ENCODE results near the gene OLAH. TPM values are rescaled to one million over a fixed set of nuclear protein-coding genes. Genes with fewer than 3 reads are reported as not detected.
"Not testable (repeated sequence)": the region's sequence is repeated elsewhere in the genome, so short reads cannot be mapped to it uniquely, and the experiment has no call there.

The OLAH gene
- total RNA-seq, result not detected

DNA sequence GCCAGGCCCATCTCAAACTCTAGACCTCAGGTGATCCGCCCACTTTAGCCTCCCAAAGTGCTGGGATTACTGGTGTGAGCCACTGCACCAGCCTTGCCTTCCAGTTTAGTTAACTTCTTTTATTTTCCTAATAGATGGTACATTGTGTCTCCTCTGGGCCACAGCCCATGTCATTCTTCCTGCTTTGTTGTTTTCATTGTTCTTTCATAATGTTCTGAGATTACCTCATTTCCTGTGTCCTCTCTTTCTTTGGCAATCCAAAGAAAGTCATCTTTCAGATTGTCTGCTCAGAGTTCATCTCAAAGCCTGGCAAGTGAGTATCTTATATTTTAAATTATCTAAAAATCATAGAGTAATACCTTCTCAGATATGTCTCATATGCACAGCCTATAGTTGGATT lies at the start of gene OLAH:
TSS of gene OLAH (plus strand) at position 270 of the 400 bp plus-strand sequence. CDS start 3,346 bp downstream, outside the sequence.
- no peak for DNase-seq

DNA sequence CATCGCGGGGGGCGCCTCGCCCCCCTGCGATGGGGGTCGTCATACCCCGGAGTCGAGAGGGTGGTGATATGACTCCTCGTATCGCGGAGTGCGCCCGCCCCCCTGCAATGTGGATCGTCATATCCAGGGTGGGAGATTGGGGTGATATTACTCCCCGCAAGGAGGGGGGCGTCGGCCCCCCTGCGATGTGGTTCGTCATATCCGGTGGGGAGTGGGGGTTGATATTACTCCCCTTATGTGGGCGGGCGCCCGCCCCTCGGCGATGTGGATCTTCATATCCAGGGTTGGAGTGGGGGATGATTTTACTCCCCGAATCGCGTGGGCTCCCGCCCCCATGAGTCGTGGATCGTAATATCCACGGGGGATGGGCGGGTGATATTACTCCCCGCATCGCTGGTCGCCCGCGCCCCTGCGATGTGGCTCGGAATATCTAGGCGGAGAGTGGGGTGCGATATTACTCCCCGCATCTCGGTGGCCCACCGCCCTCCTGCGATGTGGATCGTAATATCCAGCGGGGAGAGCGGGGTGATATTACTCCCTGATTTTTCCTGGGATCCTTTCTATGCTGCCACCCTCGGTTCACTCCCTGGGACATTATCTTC lies 47.7 kb upstream of the OLAH start:
- DNase-seq, result no peak

DNA sequence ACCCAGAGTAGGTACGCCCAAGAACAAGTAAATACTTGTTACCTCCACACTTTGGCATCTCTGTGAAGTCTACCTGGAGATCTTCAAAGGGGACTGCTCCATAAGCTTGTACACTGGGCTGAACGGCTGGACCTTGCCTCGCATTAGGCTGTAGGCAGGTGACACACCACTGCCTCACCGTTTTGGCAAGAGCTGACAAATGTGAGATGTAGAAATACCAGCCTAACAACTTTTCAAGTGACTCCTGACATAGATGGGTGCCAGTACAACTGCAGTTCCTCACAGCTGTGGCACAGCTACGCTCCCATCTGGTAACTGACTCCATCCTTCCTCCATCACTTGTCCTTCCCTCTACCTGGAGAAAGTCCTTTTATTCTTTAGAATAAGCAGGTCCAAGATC lies 30.2 kb upstream of the OLAH start:
- DNase-seq, result not testable (repeated sequence)

DNA sequence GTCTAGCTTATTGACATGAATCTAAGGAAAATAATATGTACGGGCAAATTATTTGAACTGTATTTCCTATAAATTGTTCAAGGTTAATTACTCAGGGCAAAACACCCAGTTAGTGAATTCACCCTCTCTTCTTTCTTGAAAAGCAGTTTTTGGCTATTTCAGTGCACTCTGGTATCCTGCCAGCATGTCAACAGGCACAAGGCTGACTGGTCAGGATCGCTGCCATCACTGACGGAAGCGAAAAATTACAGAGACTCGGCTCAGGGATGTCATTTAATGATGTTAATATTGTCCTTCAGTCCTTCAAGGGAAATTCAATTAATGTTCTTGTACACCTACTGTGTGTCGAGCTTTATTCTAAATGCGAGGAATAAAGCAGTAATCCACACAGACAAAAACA lies 28.3 kb upstream of the OLAH start:
- DNase-seq, result no peak

DNA sequence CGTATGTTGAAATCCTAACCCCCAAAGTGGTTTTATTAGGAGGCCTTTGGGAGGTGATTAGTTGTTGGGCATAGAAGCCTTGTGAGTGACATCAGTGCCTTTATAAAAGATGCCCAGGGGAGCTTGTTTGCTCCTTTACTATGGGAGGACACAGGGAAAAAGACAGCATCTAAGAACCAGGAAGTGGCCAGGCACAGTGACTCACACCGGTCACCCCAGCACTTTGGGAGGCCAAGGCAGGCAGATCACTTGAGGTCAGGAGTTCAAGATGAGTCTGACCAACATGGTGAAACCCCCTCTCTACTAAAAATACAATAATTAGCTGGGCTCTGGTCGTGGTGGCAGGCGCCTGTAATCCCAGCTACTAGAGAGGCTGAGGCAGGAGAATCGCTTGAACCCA lies 22.8 kb upstream of the OLAH start:
- DNase-seq, result not testable (repeated sequence)

DNA sequence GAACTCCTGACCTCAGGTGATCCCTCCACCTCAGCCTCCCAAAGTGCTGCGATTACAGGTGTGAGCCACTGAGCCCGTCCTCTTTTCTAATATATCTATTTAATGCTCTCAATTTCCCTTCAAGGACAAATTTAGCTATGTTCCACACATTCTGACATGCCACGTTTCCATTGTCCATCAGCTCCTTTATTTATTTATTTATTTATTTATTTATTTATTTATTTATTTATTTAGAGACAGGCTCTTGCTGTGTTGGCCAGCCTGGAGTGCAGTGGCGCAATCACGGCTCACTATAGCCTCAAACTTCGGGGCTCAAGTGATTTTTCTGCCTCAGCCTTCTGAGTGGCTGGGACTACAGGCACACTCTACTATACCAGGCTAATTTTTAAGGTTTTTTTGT lies 20.7 kb upstream of the OLAH start:
- not testable (repeated sequence) for DNase-seq

DNA sequence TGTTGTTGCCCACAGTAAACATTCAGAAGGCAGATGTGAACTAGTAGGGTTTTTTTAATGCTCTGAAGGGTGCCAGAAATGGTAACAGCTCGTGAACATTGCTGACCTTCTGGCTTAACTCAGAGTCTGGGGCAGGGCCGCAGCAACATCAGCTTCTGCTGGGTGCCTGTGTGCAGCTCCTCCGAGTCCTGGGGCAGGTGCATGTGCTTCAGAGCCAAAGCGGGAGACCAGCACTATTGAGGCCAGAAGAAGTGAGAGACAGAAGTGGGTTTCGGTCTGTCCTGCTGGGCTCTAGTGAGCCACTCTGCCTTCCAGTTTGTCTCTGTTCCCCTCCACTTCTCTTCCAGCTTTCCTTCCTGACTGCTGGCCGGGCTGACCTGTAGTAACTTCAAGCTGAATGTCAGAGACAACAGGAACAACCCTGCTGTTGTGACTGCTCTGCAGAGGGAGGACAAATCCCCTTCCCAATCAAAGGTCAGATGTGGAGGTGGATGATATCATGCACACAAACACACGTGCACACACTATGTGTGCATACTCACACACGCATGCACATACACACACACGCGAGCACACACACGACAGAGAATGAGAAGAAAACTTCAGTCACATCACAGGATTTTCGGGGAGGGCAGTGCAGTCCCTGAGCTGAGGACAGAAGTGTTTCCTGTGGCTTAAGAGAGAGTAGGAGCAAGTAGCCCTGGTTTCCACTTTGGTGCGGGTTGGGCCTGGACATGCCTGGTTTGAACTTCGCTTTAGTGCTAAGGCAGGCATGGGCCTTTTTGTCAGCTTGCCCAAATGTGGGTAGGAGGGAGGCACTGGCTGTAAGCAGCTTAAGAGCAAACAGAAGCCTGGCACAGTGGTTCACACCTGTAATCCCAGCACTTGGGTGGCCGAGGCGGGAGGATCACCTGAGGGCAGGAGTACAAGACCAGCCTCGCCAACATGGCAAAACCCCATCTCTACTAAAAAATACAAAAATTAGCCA lies 19.4 kb upstream of the OLAH start:
- not testable (repeated sequence) for DNase-seq

DNA sequence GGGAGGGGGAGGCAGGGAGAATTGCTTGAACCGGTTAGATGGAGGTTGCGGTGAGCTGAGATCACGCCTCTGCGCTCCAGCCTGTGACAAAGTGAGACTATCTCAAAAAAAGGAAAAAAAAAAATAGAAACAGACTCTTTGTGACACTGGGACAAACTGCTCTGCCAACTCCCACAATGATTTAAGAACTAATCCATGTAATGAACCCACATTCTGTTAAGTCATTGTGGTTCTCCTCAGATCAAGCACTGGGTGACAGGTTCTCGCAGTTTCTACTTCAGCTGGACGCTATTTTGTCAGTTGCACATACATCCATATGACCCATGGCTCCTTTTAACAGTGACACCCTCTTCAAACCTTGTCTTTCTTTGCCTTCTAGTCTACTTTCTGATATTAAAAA lies 18.7 kb upstream of the OLAH start:
- not testable (repeated sequence) for DNase-seq

DNA sequence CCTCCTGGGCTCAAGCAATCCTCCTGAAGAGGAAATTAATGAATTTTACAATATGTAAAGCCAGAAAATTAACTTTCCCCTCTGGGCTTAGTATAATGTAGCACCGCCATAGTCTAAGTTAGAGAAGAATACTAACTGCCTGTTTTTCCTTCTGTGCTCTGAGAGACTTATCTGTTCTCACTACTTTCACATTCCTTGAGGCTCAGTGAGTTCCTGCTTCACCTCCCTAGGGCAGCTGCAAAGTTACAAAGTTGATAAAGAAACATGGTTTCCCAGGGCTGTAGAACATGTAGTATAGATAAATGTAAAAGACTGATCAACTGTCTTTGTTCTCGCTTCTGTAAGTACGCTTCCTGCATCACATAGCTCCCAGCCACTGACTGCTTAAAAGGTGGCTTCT lies 16.0 kb upstream of the OLAH start:
- DNase-seq, result no peak

DNA sequence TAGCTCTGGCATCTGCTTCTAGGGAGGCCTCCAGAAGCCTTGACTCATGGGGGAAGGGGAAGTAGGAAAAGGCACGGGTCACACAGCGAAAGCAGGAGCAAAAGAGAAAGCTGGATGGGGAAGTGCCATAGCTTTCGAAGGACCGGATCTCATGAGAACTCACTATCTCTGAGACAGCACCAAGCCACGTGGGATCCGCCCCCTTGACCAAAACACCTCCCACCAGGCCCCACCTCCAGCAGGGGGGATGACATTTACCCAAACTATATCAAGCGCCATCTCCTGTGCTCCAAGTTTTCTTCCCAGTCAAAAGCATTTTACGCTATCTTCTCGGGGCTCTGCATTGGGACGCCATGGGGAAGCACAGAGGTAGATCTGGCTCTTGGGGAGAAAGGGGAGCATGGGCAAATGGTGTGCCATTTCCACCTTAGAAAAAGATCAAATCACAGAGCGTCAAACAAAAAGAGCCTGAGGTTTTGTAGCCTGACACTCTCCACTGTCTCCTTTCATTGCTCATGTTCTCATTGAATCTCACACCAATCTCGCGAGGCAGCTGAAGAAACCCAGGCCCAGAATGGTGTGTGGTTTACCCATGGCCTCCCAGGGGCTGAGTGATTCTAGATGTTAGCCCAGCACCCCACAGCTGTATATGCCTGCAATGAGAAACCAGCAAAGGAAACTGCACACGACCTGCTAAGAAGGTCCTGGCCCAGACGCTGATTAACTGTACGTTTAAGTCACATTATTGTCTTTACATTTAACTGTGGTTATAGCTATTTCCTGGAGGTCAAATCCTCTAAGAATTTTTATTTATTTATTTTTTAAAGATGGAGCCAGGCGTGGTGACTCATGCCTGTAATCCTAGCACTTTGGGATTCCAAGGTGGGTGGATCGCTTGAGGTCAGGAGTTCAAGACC lies 8.1 kb upstream of the OLAH start:
- no peak for DNase-seq

DNA sequence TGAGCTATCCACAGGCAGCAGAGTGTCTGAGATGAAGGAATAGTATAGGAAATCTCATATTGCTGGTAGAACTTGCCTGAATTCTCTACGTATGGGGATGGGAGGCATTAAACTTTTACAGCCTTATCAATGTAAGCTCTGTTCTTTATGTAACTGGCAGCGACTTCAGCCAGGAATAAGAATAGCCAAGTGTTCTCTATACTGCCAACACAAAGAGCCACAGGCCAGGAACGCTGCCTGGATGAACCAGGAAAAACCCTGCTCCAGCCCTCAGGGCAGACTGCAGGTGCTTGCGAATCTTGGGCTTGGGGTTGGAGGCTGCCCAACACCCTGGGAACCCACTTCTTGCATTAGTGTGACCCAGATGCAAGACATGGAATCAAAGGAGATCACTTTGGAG lies 6.1 kb upstream of the OLAH start:
- no peak for DNase-seq

DNA sequence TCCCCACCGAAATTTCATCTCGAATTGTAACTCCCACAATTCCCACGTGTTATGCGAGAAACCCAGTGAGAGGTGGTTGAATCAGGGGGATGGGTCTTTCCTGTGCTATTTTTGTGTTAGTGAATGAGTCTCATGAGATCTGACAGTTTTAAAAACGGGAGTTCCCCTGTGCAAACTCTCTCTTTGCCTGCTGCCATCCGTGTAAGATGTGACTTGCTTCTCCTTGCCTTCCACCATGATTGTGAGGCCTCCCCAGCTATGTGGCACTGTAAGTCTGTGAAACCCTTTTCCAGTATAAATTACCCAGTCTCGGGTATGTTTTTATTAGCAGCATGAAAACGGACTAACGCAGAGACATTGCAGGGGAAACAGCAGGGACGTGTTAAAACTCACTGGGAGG lies 5.3 kb upstream of the OLAH start:
- no peak for DNase-seq

DNA sequence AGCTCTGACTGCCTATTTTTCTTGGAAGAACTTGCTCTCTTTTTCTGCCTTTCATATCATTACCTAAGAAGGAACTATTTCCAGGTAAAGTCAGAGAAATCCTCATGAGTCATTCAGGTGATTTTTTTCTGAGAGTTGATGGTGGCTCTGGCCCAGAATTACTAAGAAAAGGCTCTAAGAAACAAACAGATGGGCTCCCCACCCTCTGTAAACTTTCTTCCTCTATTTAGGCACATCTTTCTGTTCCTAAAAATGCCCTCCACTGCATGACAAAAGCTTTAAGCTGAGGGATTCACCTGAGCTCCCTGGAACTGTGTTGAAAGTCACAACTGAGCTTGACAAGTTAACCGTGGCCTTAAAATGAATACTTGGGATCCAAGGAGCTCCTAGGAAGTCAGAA lies 1.6 kb downstream of the OLAH start:
- no peak for DNase-seq

DNA sequence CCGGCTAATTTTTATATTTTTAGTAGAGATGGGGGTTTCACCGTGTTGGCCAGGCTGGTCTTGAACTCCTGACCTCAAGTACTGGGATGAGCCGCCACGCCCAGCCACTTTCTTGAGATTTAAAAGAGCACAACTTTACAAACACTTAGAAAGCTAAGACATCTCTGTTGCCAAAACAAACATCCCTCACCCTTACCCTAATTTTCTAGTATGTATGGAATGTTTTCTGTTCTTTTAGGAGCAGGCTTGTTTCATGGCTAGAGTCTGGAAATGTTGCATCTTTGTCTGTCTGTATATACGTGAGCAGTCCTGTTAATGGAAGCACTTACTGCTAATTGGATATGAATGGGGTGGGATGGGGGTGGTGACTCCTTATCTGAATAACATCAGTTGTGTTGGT lies 2.9 kb downstream of the OLAH start:
- DNase-seq, result no peak

DNA sequence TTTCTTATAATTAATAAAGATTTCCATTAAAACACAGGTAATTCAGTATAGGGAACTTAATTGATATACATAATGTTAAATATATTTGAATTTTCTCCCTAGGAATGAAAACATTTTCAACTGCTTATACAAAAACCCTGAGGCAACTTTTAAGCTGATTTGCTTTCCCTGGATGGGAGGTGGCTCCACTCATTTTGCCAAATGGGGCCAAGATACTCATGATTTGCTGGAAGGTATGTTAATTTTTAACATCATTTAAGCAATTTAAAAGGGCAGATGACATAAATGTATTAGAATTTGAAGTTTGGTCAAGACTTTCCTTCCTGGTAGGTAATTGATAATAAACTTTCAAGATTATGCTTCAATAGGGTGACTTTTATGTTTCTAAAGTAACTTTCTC lies 5.8 kb downstream of the OLAH start:
- no peak for DNase-seq

DNA sequence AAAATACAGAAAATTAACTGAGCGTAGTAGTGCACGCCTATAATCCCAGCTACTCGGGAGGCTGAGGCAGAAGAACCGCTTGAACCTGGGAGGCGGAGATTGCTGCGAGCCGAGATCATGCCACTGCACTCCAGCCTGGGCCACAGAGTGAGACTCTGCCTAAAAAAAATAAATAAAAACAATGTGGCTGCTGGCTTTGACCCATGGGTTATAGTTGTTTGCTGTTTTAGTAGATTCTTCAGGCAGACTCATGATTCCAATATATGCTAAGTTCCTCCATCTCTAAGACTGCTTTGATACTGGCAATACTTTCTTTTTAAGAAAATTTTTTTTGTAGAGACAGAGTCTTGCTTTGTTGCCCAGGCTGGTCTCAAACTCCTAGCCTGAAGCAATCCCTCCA lies 8.4 kb downstream of the OLAH start:
- DNase-seq, result no peak

DNA sequence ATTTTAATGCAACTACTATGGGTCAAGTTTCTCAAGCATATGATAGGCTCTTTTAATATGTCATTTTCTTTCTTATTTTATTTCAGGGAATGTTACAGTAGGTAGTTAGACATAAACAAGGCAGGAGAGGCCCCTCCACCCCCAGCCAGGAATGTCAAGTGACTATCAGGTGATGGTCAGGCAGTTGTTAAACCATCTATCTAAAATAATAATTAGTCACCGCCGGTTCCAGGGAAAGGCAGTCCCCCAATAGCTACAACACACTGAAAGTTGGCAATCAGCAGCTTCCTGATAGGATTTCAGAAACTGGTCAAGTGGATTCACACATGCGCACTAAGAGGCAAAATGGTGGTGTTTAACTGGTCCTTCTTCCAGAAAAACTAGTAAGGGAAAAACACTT lies 9.3 kb downstream of the OLAH start:
- no peak for DNase-seq

DNA sequence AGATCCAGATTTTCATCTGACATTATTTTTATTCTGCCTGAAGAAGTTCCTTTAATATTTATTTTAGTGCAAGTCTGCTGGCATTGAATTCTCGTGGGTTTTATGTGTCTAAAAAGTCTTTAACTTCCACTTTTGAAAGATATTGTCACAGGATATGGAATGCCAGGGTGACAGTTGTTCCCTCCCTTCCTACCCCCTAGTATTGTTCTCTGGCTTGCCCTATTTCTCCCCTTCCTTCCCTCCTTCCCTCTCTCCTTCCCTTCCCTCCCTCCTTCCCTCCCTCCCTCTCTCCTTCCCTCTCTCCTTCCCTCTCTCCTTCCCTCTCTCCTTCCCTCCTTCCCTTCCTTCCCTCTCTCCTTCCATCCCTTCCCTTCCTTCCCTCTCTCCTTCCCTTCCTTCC lies 14.9 kb downstream of the OLAH start:
- no peak for DNase-seq

DNA sequence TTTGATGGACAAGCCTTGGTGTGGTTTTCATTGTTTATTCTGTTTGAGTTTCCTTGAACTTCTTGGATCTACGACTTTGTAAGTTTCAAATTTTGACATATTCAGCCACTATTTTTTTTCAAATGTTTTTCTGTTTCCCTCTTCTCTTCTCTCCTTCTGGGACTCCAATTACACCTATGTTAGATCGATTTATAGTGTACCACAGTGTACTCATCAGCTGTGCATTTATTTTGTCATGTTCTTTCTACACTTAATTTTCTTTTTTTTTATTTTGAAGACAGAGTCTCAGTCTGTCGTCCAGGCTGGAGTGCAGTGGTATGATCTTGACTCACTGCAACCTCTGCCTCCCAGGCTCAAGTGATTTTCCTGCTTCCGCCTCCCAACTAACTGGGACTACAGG lies 16.2 kb downstream of the OLAH start:
- no peak for DNase-seq

DNA sequence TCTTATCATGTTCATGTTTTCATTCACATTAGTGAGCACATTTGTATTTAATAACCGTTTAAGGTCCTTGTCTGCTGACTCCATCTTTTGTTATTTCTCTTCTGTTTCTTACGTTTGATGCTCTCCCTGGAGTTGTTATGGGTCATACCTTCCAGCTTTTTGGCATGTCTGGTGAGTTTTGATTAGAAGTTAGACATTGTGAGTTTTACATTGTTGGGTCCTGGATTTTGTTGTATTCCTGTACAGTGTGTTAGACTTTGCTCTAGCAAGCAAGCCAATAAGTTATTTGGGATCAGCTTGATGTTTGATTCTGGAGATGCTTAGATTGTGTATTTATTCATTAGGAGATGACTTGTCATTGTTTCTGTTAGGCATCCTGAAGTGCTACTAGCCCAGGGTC lies 16.9 kb downstream of the OLAH start:
- DNase-seq, result no peak

DNA sequence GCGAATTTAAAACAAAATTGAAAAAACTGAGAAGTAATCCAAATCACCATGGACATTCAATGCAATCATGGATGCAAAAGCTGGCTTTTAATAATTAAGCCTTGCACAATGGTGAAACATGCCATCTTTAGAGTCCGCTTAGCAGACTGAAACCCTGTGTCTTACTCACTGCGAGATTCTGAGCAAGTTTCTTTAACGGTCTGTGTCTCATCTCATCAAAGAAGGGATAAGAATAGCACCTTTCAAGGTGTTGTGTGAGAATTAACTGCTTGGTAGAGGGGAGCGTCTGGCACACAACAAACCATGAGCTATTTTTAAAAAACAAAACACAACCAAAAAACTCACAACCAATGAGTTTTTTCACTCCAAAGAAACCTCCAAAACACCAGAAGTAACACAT lies 23.4 kb downstream of the OLAH start:
- DNase-seq, result no peak

DNA sequence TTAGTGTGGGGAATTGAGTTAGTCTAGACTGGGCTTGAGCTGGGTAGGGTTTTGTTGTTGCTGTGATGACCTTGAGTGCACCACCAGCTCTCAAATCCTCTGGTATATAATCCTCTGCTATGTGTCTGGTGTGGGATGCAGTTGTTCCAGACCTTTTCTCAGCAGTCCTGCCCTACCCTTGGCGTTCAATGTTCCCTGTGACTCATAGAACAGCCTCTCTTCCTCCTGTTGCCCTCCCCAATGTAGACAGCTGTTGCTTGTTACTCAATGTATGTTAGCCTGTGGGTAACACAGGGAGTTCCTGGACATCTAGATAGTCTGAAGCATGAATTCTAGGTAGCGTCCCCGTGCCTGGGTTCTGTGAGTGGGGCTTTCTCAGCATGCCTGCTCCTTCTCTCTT lies 25.1 kb downstream of the OLAH start:
- DNase-seq, result no peak

DNA sequence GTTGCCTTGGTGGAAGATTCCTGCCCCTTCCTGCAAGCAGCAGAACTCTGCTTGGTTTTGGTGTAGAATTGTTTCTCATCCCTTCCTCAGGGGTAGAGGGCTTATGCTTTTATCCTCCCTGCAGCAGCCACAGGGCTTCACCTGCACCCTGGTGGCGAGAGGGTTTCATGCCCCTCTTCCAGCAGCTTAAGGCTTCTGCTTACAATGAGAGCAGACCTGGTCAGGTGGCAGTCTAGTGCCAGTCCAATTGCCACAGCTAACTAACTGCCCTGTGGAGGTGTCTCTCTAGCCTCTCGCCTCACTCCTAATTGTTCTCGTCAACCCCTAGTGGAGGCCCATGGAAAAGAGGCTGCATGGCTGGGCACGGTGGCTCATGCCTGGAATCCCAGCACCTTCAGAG lies 25.5 kb downstream of the OLAH start:
- DNase-seq, result no peak
